ENCODE results near the gene STK39.

STK39 gene

GRCh38 chr2:168180483-168180882, 66.9 kb downstream of the STK39 start:
- no peak overlapping the region for H3K4me3 ChIP-seq (ENCODE audit: low read depth, low read length)
- POLR2A ChIA-PET = no interaction called here
- DNase-seq (ENCODE audit: low read depth, low spot score) = no peak
- TF ChIP-seq CTCF (IDR thresholded peaks at IDR 0.05; ENCODE audit: insufficient read depth, low read length, missing control alignments) = no peak
- CTCF ChIA-PET = interaction anchor here (1.3 to 1.5 kb wide), 2 partner anchors 12 to 61 kb away, joined by 3 to 4 read pairs; no protein-coding TSS in a partner anchor

GRCh38 chr2:168179592-168179991, 67.8 kb downstream of the STK39 start:
- TF ChIP-seq CTCF (IDR thresholded peaks at IDR 0.05; ENCODE audit: insufficient read depth, low read length, missing control alignments) = no peak
- DNase-seq (ENCODE audit: low read depth, low spot score) = no peak
- H3K4me3 ChIP-seq (ENCODE audit: low read depth, low read length) = no peak overlapping the region
- ChIA-PET POLR2A (no interaction called here), CTCF (no interaction called here)

- ChIA-PET CTCF (interaction anchor here (0.9 kb wide), 1 partner anchor 10 kb away, joined by 3 read pairs; no protein-coding TSS in a partner anchor), POLR2A (no interaction called here)
- DNase-seq (ENCODE audit: low read depth, low spot score) = no peak
- TF ChIP-seq CTCF (IDR thresholded peaks at IDR 0.05; ENCODE audit: insufficient read depth, low read length, missing control alignments) = no peak
- no peak overlapping the region for H3K4me3 ChIP-seq (ENCODE audit: low read depth, low read length)
Measured at GRCh38 chr2:168178520-168179324, 68.7 kb downstream of the STK39 start.

- DNase-seq (ENCODE audit: low read depth, low spot score) = no peak
- H3K4me3 ChIP-seq (ENCODE audit: low read depth, low read length) = no peak overlapping the region
- POLR2A ChIA-PET = no interaction called here
- no peak for TF ChIP-seq CTCF (IDR thresholded peaks at IDR 0.05; ENCODE audit: insufficient read depth, low read length, missing control alignments)
- CTCF ChIA-PET = interaction anchor here (1.3 kb wide), 1 partner anchor 10 kb away, joined by 4 read pairs; no protein-coding TSS in a partner anchor
Measured at GRCh38 chr2:168176402-168176801, 71.0 kb downstream of the STK39 start.

GRCh38 chr2:168175469-168175868, 71.9 kb downstream of the STK39 start:
- POLR2A ChIA-PET = no interaction called here
- DNase-seq (ENCODE audit: low read depth, low spot score) = no peak
- TF ChIP-seq CTCF (IDR thresholded peaks at IDR 0.05; ENCODE audit: insufficient read depth, low read length, missing control alignments) = no peak
- no peak overlapping the region for H3K4me3 ChIP-seq (ENCODE audit: low read depth, low read length)
- CTCF ChIA-PET = interaction anchor here (1.3 kb wide), 1 partner anchor 11 kb away, joined by 4 read pairs; no protein-coding TSS in a partner anchor

DNA sequence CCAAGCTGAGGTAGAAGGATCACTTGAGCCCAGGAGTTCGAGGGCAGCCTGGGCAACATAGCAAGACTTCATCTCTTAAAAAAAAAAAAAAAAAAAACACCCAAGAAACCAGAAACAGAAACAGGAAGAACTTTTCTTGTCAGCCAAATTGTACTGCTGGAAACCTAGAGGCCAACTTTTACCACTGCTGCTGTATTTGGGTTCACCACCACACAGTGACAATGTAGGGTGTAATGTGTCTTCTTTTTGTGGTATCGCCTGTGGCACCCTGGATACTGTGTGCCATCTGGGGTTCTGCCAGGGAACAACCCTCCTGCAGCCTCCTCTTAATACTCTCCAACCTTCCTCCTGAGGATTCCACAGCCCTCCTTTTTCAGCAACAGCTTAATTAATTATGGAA, 72.6 kb downstream of the STK39 start:
- ChIA-PET POLR2A (no interaction called here), CTCF (no interaction called here)
- DNase-seq (ENCODE audit: low read depth, low spot score) = no peak
- no peak overlapping the region for H3K4me3 ChIP-seq (ENCODE audit: low read depth, low read length)
- no peak for TF ChIP-seq CTCF (IDR thresholded peaks at IDR 0.05; ENCODE audit: insufficient read depth, low read length, missing control alignments)
